H9 (cell line): ENCODE measurements around the gene ZBTB6. TPM values are rescaled to one million over a fixed set of nuclear protein-coding genes. Genes with fewer than 3 reads are reported as not detected.

Experiments used
- DNase-seq: peaks from one replicate; pipeline ENCODE4 v3.0.0-alpha.2; 2017
- H2AFZ ChIP-seq: one replicate; pipeline ENCODE4 v1.6.1; 2013; ENCODE audit warnings: mild to moderate bottlenecking, low read length, control low read depth, moderate library complexity
- H2AK5ac ChIP-seq: 2 replicates; pipeline ENCODE4 v1.6.1; 2013; ENCODE audit warnings: low read length, control low read depth, mixed read lengths; ENCODE audit not compliant: insufficient read length
- H2BK120ac ChIP-seq: one replicate; pipeline ENCODE4 v1.6.1; 2013; ENCODE audit warnings: low read depth, mild to moderate bottlenecking, low read length, control low read depth, inconsistent platforms; ENCODE audit not compliant: poor library complexity, severe bottlenecking
- H2BK12ac ChIP-seq: 2 replicates; pipeline ENCODE4 v1.6.1; 2013; ENCODE audit warnings: low read length, control low read depth, mixed read lengths, low read depth; ENCODE audit not compliant: insufficient read length
- H2BK15ac ChIP-seq: 2 replicates; pipeline ENCODE4 v1.6.1; 2013; ENCODE audit warnings: low read depth, low read length, control low read depth
- H2BK20ac ChIP-seq: one replicate; pipeline ENCODE4 v1.6.1; 2013; ENCODE audit warnings: low read depth, mild to moderate bottlenecking, low read length, control low read depth, inconsistent platforms; ENCODE audit not compliant: poor library complexity, severe bottlenecking
- H2BK5ac ChIP-seq: 2 replicates; pipeline ENCODE4 v1.6.1; 2013; ENCODE audit warnings: low read length, control low read depth, mixed read lengths; ENCODE audit not compliant: insufficient read length
- H3K14ac ChIP-seq: 2 replicates; pipeline ENCODE4 v1.6.1; 2013; ENCODE audit warnings: low read length, control low read depth; ENCODE audit not compliant: insufficient read depth
- H3K18ac ChIP-seq: 2 replicates; pipeline ENCODE4 v1.6.1; 2013; ENCODE audit warnings: low read depth, mild to moderate bottlenecking, mixed read lengths, low read length, control low read depth; ENCODE audit not compliant: insufficient read length
- H3K23ac ChIP-seq: 2 replicates; pipeline ENCODE4 v1.6.1; 2013; ENCODE audit warnings: low read length, control low read depth, mixed read lengths, low read depth; ENCODE audit not compliant: insufficient read length
- H3K23me2 ChIP-seq: 2 replicates; pipeline ENCODE4 v1.6.1; 2013; ENCODE audit warnings: low read depth, mild to moderate bottlenecking, mixed read lengths, low read length, control low read depth; ENCODE audit not compliant: insufficient read length, poor library complexity, severe bottlenecking
- H3K27ac ChIP-seq: 2 replicates; pipeline ENCODE4 v1.5.1; 2013; ENCODE audit warnings: low read length, control low read depth, mixed read lengths, low read depth; ENCODE audit not compliant: insufficient read length
- H3K27me3 ChIP-seq: 2 replicates; pipeline ENCODE4 v1.6.1; 2013; ENCODE audit warnings: low read length, control low read depth, inconsistent platforms; ENCODE audit not compliant: insufficient read depth
- H3K4ac ChIP-seq: 2 replicates; pipeline ENCODE4 v1.6.1; 2013; ENCODE audit warnings: low read depth, mild to moderate bottlenecking, control low read depth, inconsistent platforms, low read length, moderate library complexity
- H3K4me1 ChIP-seq: 2 replicates; pipeline ENCODE4 v1.6.1; 2013; ENCODE audit warnings: low read length, control low read depth, inconsistent platforms; ENCODE audit not compliant: insufficient read depth
- H3K4me2 ChIP-seq: 2 replicates; pipeline ENCODE4 v1.6.1; 2013; ENCODE audit warnings: low read length, control low read depth, mixed read lengths; ENCODE audit not compliant: insufficient read length, insufficient read depth
- H3K56ac ChIP-seq: 2 replicates; pipeline ENCODE4 v1.6.1; 2013; ENCODE audit warnings: low read depth, mild to moderate bottlenecking, mixed read lengths, low read length, control low read depth; ENCODE audit not compliant: insufficient read length
- H3K79me1 ChIP-seq: 2 replicates; pipeline ENCODE4 v1.6.1; 2013; ENCODE audit warnings: low read depth, mild to moderate bottlenecking, moderate library complexity, low read length, control low read depth, inconsistent platforms; ENCODE audit not compliant: insufficient read depth, poor library complexity, severe bottlenecking
- H3K79me2 ChIP-seq: 2 replicates; pipeline ENCODE4 v1.6.1; 2013; ENCODE audit warnings: low read length, control low read depth, inconsistent platforms; ENCODE audit not compliant: insufficient read depth
- H3K9ac ChIP-seq: 2 replicates; pipeline ENCODE4 v1.6.1; 2013; ENCODE audit warnings: low read length, control low read depth, mixed read lengths; ENCODE audit not compliant: insufficient read length; ENCODE audit errors: extremely low read depth
- H3K9me3 ChIP-seq: one replicate; pipeline ENCODE4 v1.6.1; 2013; ENCODE audit warnings: low read depth, low read length, inconsistent platforms; ENCODE audit not compliant: control insufficient read depth
- H3T11ph ChIP-seq: one replicate; pipeline ENCODE4 v1.6.1; 2013; ENCODE audit warnings: mild to moderate bottlenecking, low read length, control low read depth, inconsistent platforms
- H4K20me1 ChIP-seq: one replicate; pipeline ENCODE4 v1.6.1; 2013; ENCODE audit not compliant: control insufficient read depth, insufficient read length, insufficient read depth
- H4K5ac ChIP-seq: 2 replicates; pipeline ENCODE4 v1.6.1; 2013; ENCODE audit warnings: low read depth, mild to moderate bottlenecking, mixed read lengths, low read length, control low read depth; ENCODE audit not compliant: insufficient read length
- H4K8ac ChIP-seq: replicated peaks from 2 replicates; pipeline ENCODE4 v1.6.1; 2013; ENCODE audit warnings: low read length, control low read depth, mixed read lengths, low read depth; ENCODE audit not compliant: insufficient read length
- H4K91ac ChIP-seq: 2 replicates; pipeline ENCODE4 v1.6.1; 2013; ENCODE audit warnings: low read depth, mild to moderate bottlenecking, moderate library complexity, mixed read lengths, low read length, control low read depth; ENCODE audit not compliant: insufficient read length
- H3K27ac Mint-ChIP-seq, 3 experiments: 2 replicates in 2 of 3; 3 replicates in 1 of 3; pipeline ENCODE4 v1.8.0; 2020 to 2021; ENCODE audit warnings: mixed read lengths in 3 of 3, mild to moderate bottlenecking in 1 of 3, moderate library complexity in 1 of 3
- H3K27me3 Mint-ChIP-seq: 2 replicates; pipeline ENCODE4 v1.8.0; 2021; ENCODE audit warnings: low read depth, mild to moderate bottlenecking, moderate library complexity, mixed read lengths
- H3K36me3 Mint-ChIP-seq, 3 experiments: 2 replicates in 2 of 3; 3 replicates in 1 of 3; pipeline ENCODE4 v1.8.0; 2020 to 2021; ENCODE audit warnings: low read depth in 3 of 3, mixed read lengths in 3 of 3; ENCODE audit not compliant: insufficient read depth in 1 of 3
- H3K4me1 Mint-ChIP-seq, 2 experiments: 2 replicates each; pipeline ENCODE4 v1.8.0; 2020; ENCODE audit warnings: mixed read lengths in 2 of 2
- H3K4me3 Mint-ChIP-seq, 2 experiments: 2 replicates in 1 of 2; 3 replicates in 1 of 2; pipeline ENCODE4 v1.8.0; 2020 to 2021; ENCODE audit warnings: mild to moderate bottlenecking in 2 of 2, mixed read lengths in 2 of 2, moderate library complexity in 1 of 2
- H3K9me3 Mint-ChIP-seq, 2 experiments: 2 replicates in 1 of 2; 3 replicates in 1 of 2; pipeline ENCODE4 v1.8.0; 2020; ENCODE audit warnings: mild to moderate bottlenecking in 2 of 2, mixed read lengths in 2 of 2, moderate library complexity in 1 of 2
- WGBS: extraction: QIAGEN DNeasy Blood & Tissue Kit; methylation state at CpG from one replicate; pipeline ENCODE4 v1.1.7; 2013; ENCODE audit warnings: missing lambda C conversion rate, low lambda C conversion rate, mixed read lengths; ENCODE audit not compliant: insufficient read length; ENCODE audit errors: extremely low coverage; 5-methylcytosine and 5-hydroxymethylcytosine counted together
- total RNA-seq: library from RNA; stranded (reverse); gene quantifications from 2 replicates; pipeline ENCODE4 v1.2.1, GENCODE V29; 2021
- TF ChIP-seq, protein P1 (sequence below): fragments of 200-600 bp; sonication (generic); conservative IDR thresholded peaks from 3 replicates; pipeline ENCODE4 v1.8.0; 2021; ENCODE audit warnings: antibody characterized with exemption, mild to moderate bottlenecking

The ZBTB6 gene
- total RNA-seq, 1 experiment from 2014 or later = 10.2 TPM

DNA sequence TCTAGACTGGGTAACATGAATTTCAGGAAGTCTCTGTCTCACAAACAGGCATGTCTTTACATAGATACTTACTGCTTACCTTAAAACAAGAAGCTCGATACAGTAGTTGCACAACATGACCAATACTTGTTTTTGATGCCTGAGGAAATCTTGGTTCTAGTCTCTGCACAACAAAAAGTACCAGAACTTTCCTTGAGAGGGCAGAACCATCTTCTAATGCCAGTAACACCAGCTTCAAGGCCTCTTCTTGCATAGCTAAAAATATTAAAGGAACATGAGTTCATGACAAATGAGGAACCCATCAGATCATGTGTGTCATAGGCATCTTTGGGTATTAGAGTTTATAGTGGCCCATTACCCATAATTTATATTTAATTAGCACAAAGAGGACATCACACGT, 30.0 kb downstream of the ZBTB6 start:
- no peak overlapping the region for H4K8ac ChIP-seq
- H3K4me1 Mint-ChIP-seq = no peaks in the 10 kb centered on the region
- WGBS = 100% methylated on average over 1 of the region's 2 CpGs
- H3K4me1 ChIP-seq = no peaks in the 10 kb centered on the region
- H3K79me1 ChIP-seq = no peaks in the 10 kb centered on the region
- H3K9ac ChIP-seq = no peak overlapping the region
- no peak overlapping the region for H4K5ac ChIP-seq
- H3K27me3 Mint-ChIP-seq = no peaks in the 10 kb centered on the region; the same call in 1 of the 2 replicates
- no peak overlapping the region for H3K14ac ChIP-seq
- no peak overlapping the region for H3K23ac ChIP-seq
- H4K91ac ChIP-seq = no peak overlapping the region
- no peaks in the 10 kb centered on the region for H3K23me2 ChIP-seq
- TF ChIP-seq, protein P1, sequence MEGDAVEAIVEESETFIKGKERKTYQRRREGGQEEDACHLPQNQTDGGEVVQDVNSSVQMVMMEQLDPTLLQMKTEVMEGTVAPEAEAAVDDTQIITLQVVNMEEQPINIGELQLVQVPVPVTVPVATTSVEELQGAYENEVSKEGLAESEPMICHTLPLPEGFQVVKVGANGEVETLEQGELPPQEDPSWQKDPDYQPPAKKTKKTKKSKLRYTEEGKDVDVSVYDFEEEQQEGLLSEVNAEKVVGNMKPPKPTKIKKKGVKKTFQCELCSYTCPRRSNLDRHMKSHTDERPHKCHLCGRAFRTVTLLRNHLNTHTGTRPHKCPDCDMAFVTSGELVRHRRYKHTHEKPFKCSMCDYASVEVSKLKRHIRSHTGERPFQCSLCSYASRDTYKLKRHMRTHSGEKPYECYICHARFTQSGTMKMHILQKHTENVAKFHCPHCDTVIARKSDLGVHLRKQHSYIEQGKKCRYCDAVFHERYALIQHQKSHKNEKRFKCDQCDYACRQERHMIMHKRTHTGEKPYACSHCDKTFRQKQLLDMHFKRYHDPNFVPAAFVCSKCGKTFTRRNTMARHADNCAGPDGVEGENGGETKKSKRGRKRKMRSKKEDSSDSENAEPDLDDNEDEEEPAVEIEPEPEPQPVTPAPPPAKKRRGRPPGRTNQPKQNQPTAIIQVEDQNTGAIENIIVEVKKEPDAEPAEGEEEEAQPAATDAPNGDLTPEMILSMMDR = no peak
- H2BK12ac ChIP-seq = no peak overlapping the region
- H3T11ph ChIP-seq = no peak overlapping the region
- H3K4ac ChIP-seq = no peak overlapping the region
- H3K56ac ChIP-seq = no peak overlapping the region
- no peak for DNase-seq
- H3K27ac ChIP-seq = no peak overlapping the region
- H4K20me1 ChIP-seq = no peaks in the 10 kb centered on the region
- H3K18ac ChIP-seq = no peak overlapping the region
- no peak overlapping the region for H2BK5ac ChIP-seq
- H2AFZ ChIP-seq = no peak overlapping the region
- H3K4me3 Mint-ChIP-seq = no peak overlapping the region
- no peak overlapping the region for H2AK5ac ChIP-seq
- no peak overlapping the region for H2BK120ac ChIP-seq
- no peak overlapping the region for H2BK20ac ChIP-seq
- H3K9me3 Mint-ChIP-seq = no peaks in the 10 kb centered on the region
- no peak overlapping the region for H3K4me2 ChIP-seq
- no peaks in the 10 kb centered on the region for H3K9me3 ChIP-seq
- H2BK15ac ChIP-seq = no peak overlapping the region
- no peaks in the 10 kb centered on the region for H3K79me2 ChIP-seq
- no peaks in the 10 kb centered on the region for H3K27me3 ChIP-seq
- H3K36me3 Mint-ChIP-seq = peaks cover 22 to 67% (median 49%) of the 10 kb centered on the region in 3 experiments; a peak in 6 of 7 replicates
- no peak overlapping the region for H3K27ac Mint-ChIP-seq
